HepG2 (cell line): ENCODE measurements around the gene ABCB6. TPM values are rescaled to one million over a fixed set of nuclear protein-coding genes. Genes with fewer than 3 reads are reported as not detected.

ENCODE experiments used
- ARID5B ChIP-seq: IDR thresholded peaks from 2 replicates; pipeline ENCODE4 v1.4.0; 2020; ENCODE audit warnings: mild to moderate bottlenecking, missing genetic modification reagents
- CCAR2 ChIP-seq: fragments of 200-400 bp; formaldehyde crosslinking; optimal IDR thresholded peaks from 2 replicates; pipeline ENCODE3; 2018; ENCODE audit warnings: low read depth, mild to moderate bottlenecking, low read length, moderate library complexity
- ELF1 ChIP-seq: sonication (generic); formaldehyde crosslinking; IDR thresholded peaks from 2 replicates; pipeline ENCODE4 v1.4.0; 2020; ENCODE audit warnings: missing genetic modification reagents
- MEF2D ChIP-seq: sonication (generic); formaldehyde crosslinking; IDR thresholded peaks from 2 replicates; pipeline ENCODE4 v1.5.1; 2020; ENCODE audit warnings: mild to moderate bottlenecking, missing genetic modification reagents
- MZF1 ChIP-seq: sonication (generic); formaldehyde crosslinking; IDR thresholded peaks from 2 replicates; pipeline ENCODE4 v1.8.1; 2023; ENCODE audit warnings: mild to moderate bottlenecking, missing genetic modification reagents, borderline replicate concordance
- NFIC ChIP-seq: IDR thresholded peaks from 2 replicates; pipeline ENCODE4 v1.6.1; 2012; ENCODE audit warnings: mild to moderate bottlenecking, low read length, inconsistent platforms
- RELA ChIP-seq: sonication (generic); formaldehyde crosslinking; IDR thresholded peaks from 2 replicates; pipeline ENCODE4 v1.4.0; 2020; ENCODE audit warnings: missing genetic modification reagents
- SIN3A ChIP-seq: IDR thresholded peaks from 2 replicates; pipeline ENCODE4 v1.6.1; 2011; ENCODE audit warnings: low read depth, mild to moderate bottlenecking, control low read depth, low read length, borderline replicate concordance
- SPEN ChIP-seq: sonication (generic); formaldehyde crosslinking; IDR thresholded peaks from 2 replicates; pipeline ENCODE4 v1.5.1; 2020; ENCODE audit warnings: low read depth, mild to moderate bottlenecking, missing genetic modification reagents
- TCF7L2 ChIP-seq: IDR thresholded peaks from 2 replicates; pipeline ENCODE4 v1.6.1; 2011; ENCODE audit warnings: mild to moderate bottlenecking, low read depth, low read length, moderate library complexity
- ZBTB40 ChIP-seq, 2 experiments: fragments of 450-650 bp in 1 of 2; sonication (generic) in 1 of 2; formaldehyde crosslinking in 1 of 2; IDR thresholded peaks; 2 replicates each; pipeline versions ENCODE4 v1.6.1 to v1.8.0; 2016 to 2022; ENCODE audit warnings: antibody characterized with exemption in 1 of 2, mild to moderate bottlenecking in 1 of 2, missing genetic modification reagents in 1 of 2
- ZBTB42 ChIP-seq: sonication (generic); formaldehyde crosslinking; IDR thresholded peaks from 2 replicates; pipeline ENCODE4 v1.5.0; 2020; ENCODE audit warnings: mild to moderate bottlenecking, missing genetic modification reagents
- ZC3H4 ChIP-seq: sonication (generic); formaldehyde crosslinking; IDR thresholded peaks from 2 replicates; pipeline ENCODE4 v1.4.0; 2020; ENCODE audit warnings: missing genetic modification reagents, borderline replicate concordance
- ZNF232 ChIP-seq: sonication (generic); formaldehyde crosslinking; IDR thresholded peaks from 2 replicates; pipeline ENCODE4 v1.4.0; 2020; ENCODE audit warnings: missing genetic modification reagents, borderline replicate concordance
- ZNF776 ChIP-seq: sonication (generic); formaldehyde crosslinking; IDR thresholded peaks from 2 replicates; pipeline ENCODE4 v1.4.0; 2020; ENCODE audit warnings: mild to moderate bottlenecking, missing genetic modification reagents
- ZNF839 ChIP-seq: sonication (generic); formaldehyde crosslinking; IDR thresholded peaks from 2 replicates; pipeline ENCODE4 v1.4.0; 2020; ENCODE audit warnings: missing genetic modification reagents, mild to moderate bottlenecking, borderline replicate concordance
- polyA plus RNA-seq, 8 experiments: library from polyadenylated mRNA; depleted of rRNA in 3 of 8; stranded (reverse) in 7 of 8; unstranded in 1 of 8; fragments of >200 nt; fragmentation: Illumina TruSeq in 4 of 8; extraction: Trizol in 4 of 8; gene quantifications; 2 replicates each; pipeline versions ENCODE4 v1.2.1 to v1.2.3, GENCODE V29; 2011 to 2016; ENCODE audit warnings: low read depth in 4 of 8, missing spikeins in 1 of 8, mixed read lengths in 1 of 8; ENCODE audit not compliant: insufficient read depth in 1 of 8
- total RNA-seq, 5 experiments: library from RNA; depleted of rRNA; stranded (reverse); fragments of >200 nt; fragmentation: Illumina TruSeq; extraction: Trizol; gene quantifications; 2 replicates each; pipeline ENCODE4 v1.2.3, GENCODE V29; 2016; ENCODE audit warnings: low read depth in 1 of 5

The ABCB6 gene
- total and polyA plus RNA-seq, 2 of the 13 experiments (the other 11 are each of a cell fraction or from before 2014, with no cell fraction given), result 91.1 to 137 TPM

- peak; percentile 73; the same call in 1 of the 2 replicates for TF ChIP-seq ARID5B
- TF ChIP-seq ZNF232 (CRISPR knock-in tag), result peak; percentile 95
- TF ChIP-seq ZBTB42, result peak; percentile 91
- TF ChIP-seq CCAR2, result no peak
- peak; percentile 83 for TF ChIP-seq ELF1 (CRISPR knock-in tag)
- TF ChIP-seq MEF2D (CRISPR knock-in tag), result no peak; the same call in 1 of the 2 replicates
- TF ChIP-seq ZBTB40 (IDR thresholded peaks at IDR 0.05), result no peak
- TF ChIP-seq ZBTB40 (CRISPR knock-in tag; IDR thresholded peaks at IDR 0.05), result peak; percentile 95
- peak; percentile 97 for TF ChIP-seq ZNF776 (CRISPR knock-in tag)
- peak; percentile 88; the same call in 1 of the 2 replicates for TF ChIP-seq ZC3H4 (CRISPR knock-in tag)
- TF ChIP-seq RELA (CRISPR knock-in tag), result peak; percentile 91
- TF ChIP-seq ZNF839 (CRISPR knock-in tag), result no peak
- peak; percentile 97 for TF ChIP-seq SPEN (CRISPR knock-in tag)
- no peak for TF ChIP-seq TCF7L2
- no peak for TF ChIP-seq MZF1 (CRISPR knock-in tag)
- no peak for TF ChIP-seq NFIC
- TF ChIP-seq SIN3A, result no peak; the same call in none of the 2 replicates
These were observed 41.8 kb downstream of the ABCB6 start, which contains the start of gene CNPPD1 (continued) for GRCh38 chr2:219176818-219177551.
